Measurements from ENCODE around the gene FITM1. TPM values are rescaled to one million over a fixed set of nuclear protein-coding genes. Genes with fewer than 3 reads are reported as not detected.
A peak's percentile ranks its signal among the peaks of the same experiment; 100 is the strongest.

The FITM1 gene
- total and polyA plus RNA-seq, 11 donors, result 43.3 to 276 (median 107) TPM

GRCh38 chr14:24172261-24172860 is 41.9 kb downstream of the FITM1 start:
- Histone ChIP-seq H3K27me3 (no peaks in the 10 kb centered on the region), H3K36me3 (peaks cover 0 to 71% (median 45%) of the 10 kb centered on the region in 9 donors), H3K4me3 (peak overlapping the region in 11 of 12 donors; percentile 1 to 52 (median 33)), H3K9me3 (no peaks in the 10 kb centered on the region), H3K4me1 (peaks cover 0 to 26% (median 7%) of the 10 kb centered on the region in 12 donors), H3K27ac (peak overlapping the region in 2 of 12 donors; percentile 37 to 42)
- DNase-seq (peak in 1 of 5 donors; percentile 64), ATAC-seq (peak in 1 of 4 donors; percentile 3)
- WGBS, 4 donors, result 32 to 61% (median 50%) methylated on average over 23 to 30 of the region's 30 CpGs
- TF ChIP-seq CTCF (IDR thresholded peaks at IDR 0.05) (no peak), POLR2A (IDR thresholded peaks at IDR 0.05) (no peak)
- intact Hi-C loops (cut with DNase I), result no loop called here

- TF ChIP-seq CTCF (IDR thresholded peaks at IDR 0.05), result no peak
- no peak for TF ChIP-seq POLR2A (IDR thresholded peaks at IDR 0.05)
- Histone ChIP-seq H3K4me3 (peak overlapping the region in 2 of 12 donors; percentile 47 to 52), H3K9me3 (no peaks in the 10 kb centered on the region), H3K4me1 (peaks cover 0 to 21% (median 7%) of the 10 kb centered on the region in 12 donors), H3K36me3 (peaks cover 0 to 71% (median 45%) of the 10 kb centered on the region in 9 donors), H3K27me3 (no peaks in the 10 kb centered on the region), H3K27ac (no peak overlapping the region)
- no peak for ATAC-seq
- 67 to 90% (median 80%) methylated on average over 19 to 20 of the region's 20 CpGs for WGBS, 4 donors
- DNase-seq, result peak in 1 of 5 donors; percentile 58
- intact Hi-C loops (cut with DNase I), result no loop called here
Measured at GRCh38 chr14:24172871-24173281, 42.4 kb downstream of the FITM1 start.

GRCh38 chr14:24176599-24176998 is 46.1 kb downstream of the FITM1 start:
- 93 to 100% (median 97%) methylated on average over 5 of the region's 5 CpGs for WGBS, 4 donors
- DNase-seq, result no peak
- Histone ChIP-seq H3K36me3 (peaks cover 0 to 83% (median 47%) of the 10 kb centered on the region in 9 donors), H3K4me1 (peaks cover 0 to 23% (median 14%) of the 10 kb centered on the region in 12 donors), H3K9me3 (no peaks in the 10 kb centered on the region), H3K27ac (no peak overlapping the region), H3K4me3 (no peak overlapping the region), H3K27me3 (no peaks in the 10 kb centered on the region)
- TF ChIP-seq POLR2A (IDR thresholded peaks at IDR 0.05) (no peak), CTCF (IDR thresholded peaks at IDR 0.05) (no peak)
- intact Hi-C loops (cut with DNase I), result no loop called here
- ATAC-seq, result no peak

GRCh38 chr14:24177041-24177825 is 46.8 kb downstream of the FITM1 start:
- Histone ChIP-seq H3K9me3 (no peaks in the 10 kb centered on the region), H3K27me3 (no peaks in the 10 kb centered on the region), H3K36me3 (peaks cover 0 to 88% (median 50%) of the 10 kb centered on the region in 9 donors), H3K4me3 (no peak overlapping the region), H3K4me1 (peaks cover 0 to 17% (median 10%) of the 10 kb centered on the region in 12 donors), H3K27ac (no peak overlapping the region)
- DNase-seq (no peak), ATAC-seq (no peak)
- WGBS, 4 donors, result 91 to 94% (median 92%) methylated on average over 10 to 12 of the region's 12 CpGs
- TF ChIP-seq CTCF (IDR thresholded peaks at IDR 0.05) (no peak), POLR2A (IDR thresholded peaks at IDR 0.05) (no peak)
- intact Hi-C loops (cut with DNase I), result no loop called here

Data from heart left ventricle (tissue), 16 donors.